Choroid plexus epithelial cell (primary cell): ENCODE results near the gene ZNF747.
A peak's percentile ranks its signal among the peaks of the same experiment; 100 is the strongest.

Source experiments
- DNase-seq: peaks from one replicate; pipeline ENCODE4 v3.0.0-alpha.2; 2010; ENCODE audit warnings: low read depth
- H3K4me3 ChIP-seq: 2 replicates; pipeline ENCODE4 v1.5.1; 2011; ENCODE audit warnings: low read depth, mild to moderate bottlenecking, control low read depth, low read length, moderate library complexity
- TF ChIP-seq, protein P1 (sequence below): conservative IDR thresholded peaks from 2 replicates; pipeline ENCODE4 v1.5.1; 2011; ENCODE audit warnings: low read depth, mild to moderate bottlenecking, control low read depth, inconsistent platforms, low read length, moderate library complexity

ZNF747 gene

DNA sequence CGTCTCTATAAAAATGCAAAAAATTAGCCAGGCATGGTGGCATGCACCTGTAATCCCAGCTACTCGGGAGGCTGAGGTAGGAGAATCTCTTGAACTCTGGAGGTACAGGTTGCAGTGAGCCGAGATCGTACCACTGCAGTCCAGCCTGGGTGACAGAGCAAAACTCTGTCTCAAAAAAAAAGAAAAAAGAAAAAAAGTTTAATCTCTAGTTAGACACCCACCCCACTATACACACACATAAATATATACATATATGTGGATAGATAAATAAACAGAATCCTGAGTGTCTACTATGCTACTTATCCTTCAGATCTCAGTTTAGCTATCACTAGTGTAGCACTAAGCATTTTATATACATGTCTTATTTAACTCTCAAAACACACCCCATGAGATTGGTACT is 43.4 kb downstream of the ZNF747 start:
- TF ChIP-seq, protein P1, sequence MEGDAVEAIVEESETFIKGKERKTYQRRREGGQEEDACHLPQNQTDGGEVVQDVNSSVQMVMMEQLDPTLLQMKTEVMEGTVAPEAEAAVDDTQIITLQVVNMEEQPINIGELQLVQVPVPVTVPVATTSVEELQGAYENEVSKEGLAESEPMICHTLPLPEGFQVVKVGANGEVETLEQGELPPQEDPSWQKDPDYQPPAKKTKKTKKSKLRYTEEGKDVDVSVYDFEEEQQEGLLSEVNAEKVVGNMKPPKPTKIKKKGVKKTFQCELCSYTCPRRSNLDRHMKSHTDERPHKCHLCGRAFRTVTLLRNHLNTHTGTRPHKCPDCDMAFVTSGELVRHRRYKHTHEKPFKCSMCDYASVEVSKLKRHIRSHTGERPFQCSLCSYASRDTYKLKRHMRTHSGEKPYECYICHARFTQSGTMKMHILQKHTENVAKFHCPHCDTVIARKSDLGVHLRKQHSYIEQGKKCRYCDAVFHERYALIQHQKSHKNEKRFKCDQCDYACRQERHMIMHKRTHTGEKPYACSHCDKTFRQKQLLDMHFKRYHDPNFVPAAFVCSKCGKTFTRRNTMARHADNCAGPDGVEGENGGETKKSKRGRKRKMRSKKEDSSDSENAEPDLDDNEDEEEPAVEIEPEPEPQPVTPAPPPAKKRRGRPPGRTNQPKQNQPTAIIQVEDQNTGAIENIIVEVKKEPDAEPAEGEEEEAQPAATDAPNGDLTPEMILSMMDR, result no peak
- DNase-seq, result no peak
- no peak overlapping the region for H3K4me3 ChIP-seq

DNA sequence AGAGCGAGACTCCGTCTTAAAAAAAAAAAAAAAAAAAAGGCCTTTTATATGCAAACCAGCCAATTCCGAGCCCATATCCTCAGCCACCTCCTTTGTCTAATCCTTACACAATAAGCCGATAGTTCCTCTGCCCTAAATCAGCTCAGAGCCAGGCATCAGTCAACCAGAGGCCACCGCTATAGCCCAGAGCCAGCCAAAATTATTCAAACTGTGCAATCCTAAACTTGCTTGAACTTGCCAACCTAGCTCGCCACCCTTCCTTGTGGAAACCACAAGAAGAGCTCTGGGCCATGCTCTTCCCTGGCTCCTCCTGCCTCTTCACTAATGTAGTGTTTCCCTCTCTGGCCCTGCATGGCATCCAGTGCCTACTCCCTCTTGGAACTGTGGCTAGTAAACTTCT is 44.4 kb downstream of the ZNF747 start:
- DNase-seq, result no peak
- TF ChIP-seq, protein P1, result no peak

DNA sequence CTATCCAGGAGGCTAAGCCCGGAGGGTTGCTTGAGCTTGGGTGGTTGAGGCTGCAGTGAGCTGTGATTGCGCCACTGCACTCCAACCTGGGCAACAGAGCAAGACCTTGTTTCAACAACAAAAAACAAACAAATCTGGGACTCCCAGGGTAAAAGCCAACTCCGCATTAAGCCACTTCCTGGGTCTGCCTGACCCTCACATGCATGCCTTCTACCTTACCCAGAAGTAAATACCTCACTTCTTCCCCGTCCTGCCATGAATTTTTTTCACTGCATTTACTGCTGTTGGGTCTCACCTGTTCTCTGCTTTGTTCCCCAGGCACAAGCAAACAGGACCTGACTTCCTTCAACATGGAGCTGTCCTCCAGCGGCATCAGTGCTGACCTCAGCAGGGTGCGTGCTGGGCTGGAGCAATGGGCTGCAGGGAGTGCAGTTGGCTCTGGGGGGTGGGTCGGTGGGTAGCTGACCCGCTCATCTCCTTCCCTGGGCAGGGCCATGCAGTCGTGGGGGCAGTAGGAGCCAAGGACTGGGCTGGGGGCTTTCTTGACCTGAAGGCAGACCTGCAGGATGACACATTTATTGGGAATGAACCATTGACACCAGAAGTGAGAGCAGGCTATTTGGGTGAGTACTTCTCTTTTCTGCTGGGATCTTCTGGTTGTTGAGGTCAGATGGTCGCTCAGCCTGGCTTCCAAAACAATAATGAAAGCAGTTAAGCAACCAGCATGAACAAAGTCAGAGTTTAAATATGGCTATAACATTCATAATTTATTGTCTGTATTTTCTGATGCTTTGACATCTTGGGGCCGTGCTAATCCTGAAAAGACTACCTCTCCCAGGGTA is 45.7 kb downstream of the ZNF747 start:
- TF ChIP-seq, protein P1, result no peak
- peak; percentile 29 for DNase-seq

More for the DNA sequence above, 44.4 kb downstream of the ZNF747 start:
- no peak overlapping the region for H3K4me3 ChIP-seq

DNA sequence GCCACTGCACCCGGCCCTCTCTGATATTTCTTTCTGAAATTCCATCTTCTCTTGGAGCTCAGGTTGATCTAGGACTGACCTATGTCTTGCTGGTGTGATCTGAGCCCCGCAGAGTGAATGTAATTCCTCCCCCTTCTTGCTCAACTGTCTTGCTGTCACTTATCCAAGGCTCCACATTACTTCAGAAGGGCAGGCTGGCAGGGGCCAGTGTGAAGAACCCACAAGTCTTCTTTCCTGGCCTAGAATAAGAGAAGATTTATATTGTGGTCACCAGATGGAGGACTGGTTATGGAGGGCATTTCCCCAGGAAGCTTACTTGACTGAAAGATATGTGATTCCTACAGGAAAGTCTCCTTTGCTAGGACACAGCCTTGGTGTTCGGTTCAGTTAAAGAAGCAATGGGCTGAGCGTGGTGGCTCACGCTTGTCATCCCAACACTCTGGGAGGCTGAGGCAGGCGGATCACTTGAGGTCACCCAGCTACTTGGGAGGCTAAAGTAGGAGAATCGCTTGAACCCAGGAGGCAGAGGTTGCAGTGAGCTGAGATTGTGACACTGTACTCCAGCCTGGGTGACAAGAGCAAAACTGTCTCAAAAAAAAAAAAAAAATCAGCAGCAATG is 48.7 kb downstream of the ZNF747 start:
- DNase-seq, result peak; percentile 7

More for the DNA sequence above, 45.7 kb downstream of the ZNF747 start:
- no peak overlapping the region for H3K4me3 ChIP-seq

DNA sequence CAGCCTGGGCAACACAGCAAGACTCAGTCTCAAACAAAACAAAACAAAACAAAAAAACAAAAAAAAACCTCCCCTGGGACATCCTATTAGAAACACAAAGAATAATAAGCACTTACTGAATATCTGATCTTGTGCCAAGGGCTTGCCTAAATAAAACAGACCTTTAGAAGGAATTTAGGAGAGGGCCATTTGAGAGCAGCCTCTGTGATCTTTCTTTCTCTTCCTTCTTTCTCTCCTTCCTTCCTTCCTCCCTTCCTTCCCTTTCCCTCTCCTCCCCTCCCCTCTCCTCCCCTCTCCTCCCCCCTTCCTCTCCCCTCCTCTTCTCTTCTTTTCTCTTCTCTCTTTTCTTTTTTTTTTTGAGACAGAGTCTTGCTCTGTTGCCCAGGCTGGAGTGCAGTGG is 49.8 kb downstream of the ZNF747 start:
- TF ChIP-seq, protein P1, result no peak
- DNase-seq, result no peak
- no peak overlapping the region for H3K4me3 ChIP-seq

More for the DNA sequence above, 48.7 kb downstream of the ZNF747 start:
- no peak overlapping the region for H3K4me3 ChIP-seq
- TF ChIP-seq, protein P1, result no peak

DNA sequence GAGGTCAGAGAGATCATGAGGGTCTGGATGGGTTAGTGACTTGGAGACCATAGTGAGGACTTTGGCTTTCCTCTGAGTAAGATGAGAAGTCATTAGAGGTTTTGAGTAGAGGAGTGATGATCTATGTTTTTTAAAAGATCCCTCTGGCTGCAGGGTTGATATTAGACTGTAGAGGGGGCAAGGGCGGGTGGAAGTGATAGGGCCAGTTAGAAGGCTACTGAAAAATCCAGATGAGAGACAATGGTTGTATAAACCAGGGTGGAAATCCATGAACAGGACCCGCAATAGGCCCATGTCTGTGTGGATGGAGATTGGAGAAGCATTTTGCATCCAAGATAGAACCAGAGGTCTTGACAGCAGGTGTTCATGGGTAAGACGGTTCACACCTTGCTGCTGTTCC is 52.3 kb downstream of the ZNF747 start:
- TF ChIP-seq, protein P1, result peak; percentile 42
- no peak overlapping the region for H3K4me3 ChIP-seq
- peak; percentile 5 for DNase-seq
